BLaER1 treated with 17β-estradiol and CSF1 and Interleukin-3, amounts not matched to agents 10 nM and 100 nM (cell line): Measurements from ENCODE around the gene ISM1.

Experiments
- H3K27ac ChIP-seq, 11 experiments: shearing (Covaris generic); formaldehyde crosslinking; 2 replicates each; pipeline ENCODE4 v1.8.1; 2022
- H3K27me3 ChIP-seq, 11 experiments: shearing (Covaris generic); formaldehyde crosslinking; 2 replicates each; pipeline ENCODE4 v1.8.1; 2022
- H3K36me3 ChIP-seq, 11 experiments: shearing (Covaris generic); formaldehyde crosslinking; 2 replicates each; pipeline ENCODE4 v1.8.1; 2022
- H3K4me1 ChIP-seq, 10 experiments: shearing (Covaris generic); formaldehyde crosslinking; 2 replicates each; pipeline ENCODE4 v1.8.1; 2022
- H3K4me2 ChIP-seq, 11 experiments: shearing (Covaris generic); formaldehyde crosslinking; 2 replicates each; pipeline ENCODE4 v1.8.1; 2022
- H3K4me3 ChIP-seq, 10 experiments: shearing (Covaris generic); formaldehyde crosslinking; 2 replicates each; pipeline ENCODE4 v1.8.1; 2022
- H3K9ac ChIP-seq, 11 experiments: shearing (Covaris generic); formaldehyde crosslinking; 2 replicates each; pipeline ENCODE4 v1.8.1; 2022
- H3K9me3 ChIP-seq, 11 experiments: shearing (Covaris generic); formaldehyde crosslinking; replicated peaks in 1 of 11; 2 replicates each; pipeline ENCODE4 v1.8.1; 2022
- H4K20me1 ChIP-seq, 11 experiments: shearing (Covaris generic); formaldehyde crosslinking; 2 replicates each; pipeline ENCODE4 v1.8.1; 2022
- Cebpa-rat ChIP-seq, 11 experiments: shearing (Covaris generic); IDR thresholded peaks; 2 replicates each; pipeline ENCODE4 v1.8.1; 2022

Gene ISM1

DNA sequence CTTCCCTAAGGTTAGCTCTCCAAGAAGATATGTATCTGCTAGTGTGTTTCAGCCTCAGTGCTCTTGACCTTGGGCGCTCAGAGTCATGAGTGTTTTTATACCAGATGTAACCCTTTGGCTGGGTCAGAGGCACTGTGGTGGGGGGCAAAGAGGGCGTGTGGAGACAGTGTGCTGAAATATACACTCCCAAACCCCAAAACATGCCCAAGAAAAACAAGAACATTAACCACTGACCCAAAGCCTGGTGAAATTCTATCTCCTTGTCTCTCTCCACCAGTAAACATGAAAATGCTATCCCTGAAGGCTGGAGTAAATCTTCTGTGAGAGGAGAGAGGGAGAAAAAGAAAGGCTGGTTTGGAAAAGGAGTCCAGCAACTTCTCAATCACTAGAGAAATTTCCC is 47.9 kb downstream of the ISM1 start:
- H3K9ac ChIP-seq: no peak overlapping the region
- H4K20me1 ChIP-seq: no peaks in the 10 kb centered on the region
- no peak overlapping the region for H3K4me2 ChIP-seq
- H3K27ac ChIP-seq: no peak overlapping the region
- TF ChIP-seq Cebpa-rat (IDR thresholded peaks at IDR 0.05): no peak
- no peaks in the 10 kb centered on the region for H3K36me3 ChIP-seq
- 0 out of 22 replicates have a peak, but pooled peaks cover 0 to 2% (median 0%) of the 10 kb centered on the region in 11 experiments for H3K27me3 ChIP-seq
- no peak overlapping the region for H3K4me3 ChIP-seq
- peaks cover 0 to 27% (median 7%) of the 10 kb centered on the region in 10 experiments; a peak in 16 of 20 replicates for H3K4me1 ChIP-seq
- no peaks in the 10 kb centered on the region; a peak in 1 of 22 replicates for H3K9me3 ChIP-seq

- no peaks in the 10 kb centered on the region; a peak in 1 of 22 replicates for H3K9me3 ChIP-seq
- peak overlapping the region in 1 of 11 experiments; percentile 4; a peak in 1 of 22 replicates for H3K4me2 ChIP-seq
- no peaks in the 10 kb centered on the region for H4K20me1 ChIP-seq
- no peak overlapping the region for H3K4me3 ChIP-seq
- H3K27ac ChIP-seq: no peak overlapping the region
- no peak overlapping the region for H3K9ac ChIP-seq
- H3K36me3 ChIP-seq: no peaks in the 10 kb centered on the region
- H3K4me1 ChIP-seq: peaks cover 4 to 33% (median 19%) of the 10 kb centered on the region in 10 experiments; a peak in 17 of 20 replicates
- TF ChIP-seq Cebpa-rat (IDR thresholded peaks at IDR 0.05): no peak
- H3K27me3 ChIP-seq: 0 out of 22 replicates have a peak, but pooled peaks cover 0 to 6% (median 0%) of the 10 kb centered on the region in 11 experiments
Observed at GRCh38 chr20:13270211-13270610, 49.1 kb downstream of the ISM1 start.

DNA sequence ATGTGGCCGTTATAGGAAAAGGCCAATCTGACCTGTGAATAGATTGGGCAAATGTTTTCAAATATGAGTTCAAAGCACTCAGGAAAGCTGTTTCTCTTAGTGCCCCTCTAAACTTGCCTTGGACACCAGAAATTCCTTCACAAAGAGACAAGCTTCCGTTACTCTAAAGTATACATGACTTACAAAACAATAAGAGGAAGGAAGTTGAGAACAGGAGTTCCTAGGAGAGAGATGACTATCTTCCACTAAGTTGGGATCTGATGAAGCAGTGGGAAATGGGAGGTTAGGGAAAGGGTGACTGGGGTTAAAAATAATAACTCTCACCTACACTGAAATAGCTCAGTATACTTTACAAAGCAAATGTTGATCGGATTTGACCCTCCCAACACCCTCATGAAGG is 50.0 kb downstream of the ISM1 start:
- H3K4me1 ChIP-seq: peaks cover 4 to 39% (median 21%) of the 10 kb centered on the region in 10 experiments; a peak in 17 of 20 replicates

GRCh38 chr20:13271977-13272975 is 51.2 kb downstream of the ISM1 start:
- peak overlapping the region in 2 of 11 experiments; percentile 10 to 34; a peak in 4 of 22 replicates for H3K4me2 ChIP-seq
- H4K20me1 ChIP-seq: no peaks in the 10 kb centered on the region
- no peaks in the 10 kb centered on the region for H3K36me3 ChIP-seq
- H3K4me1 ChIP-seq: peaks cover 4 to 39% (median 21%) of the 10 kb centered on the region in 10 experiments; a peak in 17 of 20 replicates
- H3K9me3 ChIP-seq: no peaks in the 10 kb centered on the region; a peak in 1 of 22 replicates
- TF ChIP-seq Cebpa-rat (IDR thresholded peaks at IDR 0.05): no peak
- H3K27ac ChIP-seq: no peak overlapping the region
- no peak overlapping the region for H3K9ac ChIP-seq
- H3K27me3 ChIP-seq: 0 out of 22 replicates have a peak, but pooled peaks cover 0 to 6% (median 0%) of the 10 kb centered on the region in 11 experiments
- no peak overlapping the region for H3K4me3 ChIP-seq

More for the DNA sequence above, 50.0 kb downstream of the ISM1 start:
- Histone ChIP-seq H3K27ac (no peak overlapping the region), H3K27me3 (0 out of 22 replicates have a peak, but pooled peaks cover 0 to 6% (median 0%) of the 10 kb centered on the region in 11 experiments), H3K4me2 (no peak overlapping the region), H3K36me3 (no peaks in the 10 kb centered on the region), H3K9ac (no peak overlapping the region), H3K4me3 (no peak overlapping the region), H3K9me3 (no peaks in the 10 kb centered on the region; a peak in 1 of 22 replicates), H4K20me1 (no peaks in the 10 kb centered on the region)
- TF ChIP-seq Cebpa-rat (IDR thresholded peaks at IDR 0.05): no peak

GRCh38 chr20:13274275-13274861 is 53.3 kb downstream of the ISM1 start:
- H3K27me3 ChIP-seq: 0 out of 22 replicates have a peak, but pooled peaks cover 0 to 6% (median 0%) of the 10 kb centered on the region in 11 experiments
- H4K20me1 ChIP-seq: no peaks in the 10 kb centered on the region
- H3K9me3 ChIP-seq: peaks cover 0 to 4% (median 0%) of the 10 kb centered on the region in 11 experiments; a peak in 3 of 22 replicates
- peak overlapping the region; percentile 32 to 99 (median 79); a peak in 20 of 22 replicates for H3K4me2 ChIP-seq
- H3K9ac ChIP-seq: peak overlapping the region in 3 of 11 experiments; percentile 7 to 55 (median 54); a peak in 3 of 22 replicates
- no peak for TF ChIP-seq Cebpa-rat (IDR thresholded peaks at IDR 0.05)
- peak overlapping the region in 2 of 10 experiments; percentile 30 to 37; a peak in 2 of 20 replicates for H3K4me3 ChIP-seq
- peaks cover 4 to 39% (median 21%) of the 10 kb centered on the region in 10 experiments; a peak in 17 of 20 replicates for H3K4me1 ChIP-seq
- H3K36me3 ChIP-seq: no peaks in the 10 kb centered on the region
- no peak overlapping the region; a peak in 1 of 22 replicates for H3K27ac ChIP-seq

DNA sequence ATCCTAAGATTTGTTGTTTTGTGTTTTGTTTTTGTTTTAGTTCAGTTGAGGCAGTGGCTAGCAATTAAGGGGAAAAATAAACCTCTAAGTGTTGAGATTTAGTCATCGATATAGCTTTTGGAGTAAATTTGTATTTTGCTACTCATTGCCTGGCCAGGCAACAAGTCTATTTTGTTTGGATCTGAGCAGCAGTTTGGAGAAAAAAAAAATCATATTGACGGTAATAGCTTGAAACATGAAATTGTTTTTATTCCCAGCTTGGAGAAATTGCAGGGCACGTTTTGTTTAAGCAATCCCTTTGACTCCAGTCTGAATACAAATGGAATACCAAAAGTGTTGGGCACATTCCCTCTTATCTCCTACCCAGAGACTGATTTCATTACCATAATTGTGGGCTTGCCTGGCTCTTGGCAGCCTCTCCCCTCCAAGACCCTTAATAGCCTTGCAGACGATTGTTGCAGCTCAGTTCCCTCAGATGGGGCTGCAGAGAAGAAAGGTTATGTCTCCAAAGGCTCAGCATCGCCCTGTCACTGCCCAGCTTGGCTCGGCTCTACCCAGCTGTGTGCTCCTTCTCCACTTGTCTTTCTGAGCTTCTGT is 56.0 kb downstream of the ISM1 start:
- Histone ChIP-seq H3K27ac (no peak overlapping the region), H3K9ac (no peak overlapping the region), H3K36me3 (no peaks in the 10 kb centered on the region), H3K4me2 (no peak overlapping the region), H3K4me1 (peaks cover 4 to 38% (median 21%) of the 10 kb centered on the region in 10 experiments; a peak in 17 of 20 replicates), H3K27me3 (0 out of 22 replicates have a peak, but pooled peaks cover 0 to 6% (median 0%) of the 10 kb centered on the region in 11 experiments), H3K4me3 (no peak overlapping the region), H3K9me3 (peaks cover 0 to 18% (median 0%) of the 10 kb centered on the region in 11 experiments; a peak in 6 of 22 replicates), H4K20me1 (no peaks in the 10 kb centered on the region)
- TF ChIP-seq Cebpa-rat (IDR thresholded peaks at IDR 0.05): no peak

DNA sequence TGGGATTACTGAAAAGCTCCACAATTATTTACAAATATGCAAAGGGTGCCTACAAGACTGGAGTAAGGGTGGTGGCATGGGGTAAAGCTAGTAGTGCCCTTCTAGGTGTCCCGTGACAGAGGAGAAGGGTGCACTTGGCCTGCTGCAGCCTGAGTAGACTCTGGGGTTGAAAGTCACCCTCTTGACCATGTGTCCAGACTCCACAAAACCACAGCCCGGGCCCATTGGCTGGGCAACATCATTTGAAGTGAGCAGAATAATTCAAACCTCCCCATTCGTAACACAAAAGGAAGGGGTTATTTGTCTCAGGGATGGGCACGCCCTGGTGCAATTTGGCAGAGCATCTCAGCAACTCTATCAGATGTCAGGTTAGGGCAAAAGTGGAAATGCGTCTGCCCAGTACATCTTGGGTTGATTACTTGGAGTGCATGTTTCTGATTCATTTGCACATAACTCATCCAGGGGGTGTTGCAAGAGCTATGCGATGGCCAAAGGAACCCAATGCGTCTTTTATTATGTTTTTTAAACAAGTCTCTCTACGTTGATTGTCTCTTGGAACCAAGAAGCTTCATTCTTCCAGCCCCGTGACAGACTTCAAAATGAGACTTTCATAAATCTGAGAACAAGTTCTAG is 56.7 kb downstream of the ISM1 start:
- Histone ChIP-seq H4K20me1 (no peaks in the 10 kb centered on the region), H3K4me2 (no peak overlapping the region), H3K27ac (no peak overlapping the region), H3K9ac (no peak overlapping the region), H3K36me3 (no peaks in the 10 kb centered on the region), H3K4me1 (peaks cover 4 to 30% (median 21%) of the 10 kb centered on the region in 10 experiments; a peak in 17 of 20 replicates), H3K4me3 (no peak overlapping the region), H3K9me3 (peaks cover 0 to 18% (median 0%) of the 10 kb centered on the region in 11 experiments; a peak in 5 of 22 replicates), H3K27me3 (0 out of 22 replicates have a peak, but pooled peaks cover 0 to 6% (median 0%) of the 10 kb centered on the region in 11 experiments)
- no peak for TF ChIP-seq Cebpa-rat (IDR thresholded peaks at IDR 0.05)
